HepG2 (cell line): ENCODE measurements around the gene ARHGAP26.

Experiments used
- EZH2 ChIP-seq: conservative IDR thresholded peaks from 2 replicates; pipeline ENCODE4 v1.6.1; 2012; ENCODE audit warnings: mild to moderate bottlenecking, low read depth, low read length, moderate library complexity
- ZNF136 ChIP-seq: sonication (generic); formaldehyde crosslinking; IDR thresholded peaks from 2 replicates; pipeline ENCODE4 v1.8.1; 2022; ENCODE audit warnings: low read depth, mild to moderate bottlenecking, moderate library complexity, missing genetic modification reagents
- ZNF75D ChIP-seq: sonication (generic); formaldehyde crosslinking; IDR thresholded peaks from 2 replicates; pipeline ENCODE4 v1.8.1; 2023; ENCODE audit warnings: missing genetic modification reagents, mild to moderate bottlenecking, borderline replicate concordance
- ZZZ3 ChIP-seq: sonication (generic); formaldehyde crosslinking; IDR thresholded peaks from 2 replicates; pipeline ENCODE4 v1.4.0; 2020; ENCODE audit warnings: missing genetic modification reagents, mild to moderate bottlenecking, borderline replicate concordance

GRCh38 chr5:142847898-142848790 lies 78.0 kb downstream of the ARHGAP26 start:
- TF ChIP-seq EZH2 (no peak), ZNF75D (CRISPR knock-in tag) (no peak), ZNF136 (CRISPR knock-in tag) (no peak), ZZZ3 (CRISPR knock-in tag) (no peak)
